Stimulated activated CD4-positive, alpha-beta T cell treated with anti-CD3 and anti-CD28 coated beads, Interleukin-15, amount 100 ng/mL, for 24 hours (primary cell): ENCODE results near the gene ATXN1.
A peak's percentile ranks its signal among the peaks of the same experiment; 100 is the strongest.
"Not testable (repeated sequence)": the region's sequence is repeated elsewhere in the genome, so short reads cannot be mapped to it uniquely, and the experiment has no call there.

ENCODE experiments used
- DNase-seq: peaks from one replicate; pipeline ENCODE4 v3.0.0-alpha.2; 2020

The ATXN1 gene

DNA sequence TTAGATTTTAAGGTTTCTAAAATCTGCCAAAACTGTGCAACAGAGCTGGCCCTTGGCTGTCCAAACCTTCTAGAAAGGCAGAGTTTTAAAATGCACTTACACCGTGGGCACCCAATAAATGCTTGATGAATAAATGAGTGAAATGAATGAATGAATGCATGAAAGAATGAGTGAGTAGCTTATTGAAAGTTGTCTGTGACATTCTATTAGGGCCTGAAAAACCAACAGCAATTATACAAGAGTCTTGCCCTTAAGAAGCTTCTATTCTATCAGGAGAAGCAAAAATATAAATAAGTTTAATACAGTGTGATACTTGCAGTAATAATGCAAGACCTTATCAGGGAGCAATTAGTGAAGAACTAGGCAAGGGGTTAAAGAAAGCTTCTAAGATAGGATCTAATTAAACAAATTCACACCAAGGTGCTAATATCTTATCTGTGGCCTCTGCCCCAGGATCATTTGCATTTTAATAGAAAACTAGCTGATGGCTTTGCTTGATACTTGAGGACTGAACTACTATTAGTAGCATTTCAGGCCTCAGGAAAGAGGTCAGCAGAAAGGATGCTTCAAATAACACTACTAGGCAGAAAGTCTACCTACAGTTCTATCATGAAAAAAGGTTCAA lies 292.2 kb downstream of the ATXN1 start:
- DNase-seq, result no peak

DNA sequence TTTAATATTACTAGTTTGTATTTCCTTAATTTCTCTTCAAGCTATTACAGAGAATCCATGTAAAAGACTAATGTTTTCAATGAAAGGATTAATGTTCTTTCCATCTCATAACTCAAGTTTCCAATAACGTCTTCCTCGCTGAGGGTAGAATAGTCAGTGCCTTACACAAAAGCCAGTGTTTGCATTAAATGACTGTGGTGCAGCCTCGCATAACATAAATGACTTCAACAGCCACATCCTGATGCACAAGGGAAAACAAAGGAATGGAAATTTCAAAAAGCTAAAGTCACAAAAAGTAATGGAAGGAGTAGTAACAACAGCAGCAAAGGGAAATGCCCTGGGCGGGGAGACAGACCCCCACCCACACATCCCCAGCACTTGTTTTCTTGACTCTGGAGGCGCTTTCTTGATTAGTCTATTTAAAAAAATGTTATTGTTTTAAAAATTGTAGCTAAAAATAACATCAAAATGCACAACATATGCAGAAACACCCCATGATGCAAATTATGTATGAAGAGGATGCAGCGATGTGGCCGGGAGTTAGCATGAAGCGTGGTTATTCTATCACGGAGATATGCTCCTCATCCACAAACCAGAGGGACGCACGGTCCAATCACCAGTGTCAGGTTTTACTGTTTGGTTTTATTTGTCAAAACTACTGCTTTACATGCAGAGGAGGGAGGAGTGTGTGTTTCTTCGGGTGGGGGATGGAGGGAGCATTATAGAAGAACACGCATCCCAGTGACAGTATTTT lies 294.3 kb downstream of the ATXN1 start:
- no peak for DNase-seq

DNA sequence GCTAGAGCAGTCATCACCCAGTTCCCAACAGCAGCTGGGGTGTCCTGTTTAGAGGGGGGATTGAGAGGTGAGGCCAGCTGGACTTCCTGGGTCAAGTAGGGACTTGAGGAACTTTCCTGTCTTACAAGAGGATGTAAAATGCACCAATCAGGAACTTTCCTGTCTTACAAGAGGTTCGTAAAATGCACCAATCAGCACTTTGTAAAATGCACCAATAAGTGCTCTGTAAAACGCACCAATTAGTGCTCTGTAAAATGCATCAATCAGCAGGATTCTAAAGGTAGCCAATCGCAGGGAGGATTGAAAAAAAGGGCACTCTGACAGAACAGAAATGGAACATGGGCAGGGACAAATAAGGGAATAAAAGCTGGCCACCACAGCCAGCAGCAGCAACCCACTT lies 297.2 kb downstream of the ATXN1 start:
- no peak for DNase-seq

DNA sequence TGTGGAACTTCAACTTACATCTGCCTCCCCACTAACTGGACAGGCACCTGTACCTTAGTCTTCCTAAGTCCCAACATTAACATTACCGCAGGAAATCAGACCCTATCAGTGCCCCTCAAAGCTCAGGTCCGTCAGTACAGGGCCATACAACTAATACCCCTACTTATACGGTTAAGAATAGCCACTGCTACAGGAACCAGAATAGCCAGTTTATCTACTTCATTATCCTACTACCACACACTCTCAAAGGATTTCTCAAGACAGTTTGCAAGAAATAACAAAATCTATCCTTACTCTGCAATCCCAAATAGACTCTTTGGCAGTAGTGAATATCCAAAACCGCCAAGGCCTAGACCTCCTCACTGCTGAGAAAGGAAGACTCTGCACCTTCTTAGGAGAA lies 298.0 kb downstream of the ATXN1 start:
- not testable (repeated sequence) for DNase-seq

DNA sequence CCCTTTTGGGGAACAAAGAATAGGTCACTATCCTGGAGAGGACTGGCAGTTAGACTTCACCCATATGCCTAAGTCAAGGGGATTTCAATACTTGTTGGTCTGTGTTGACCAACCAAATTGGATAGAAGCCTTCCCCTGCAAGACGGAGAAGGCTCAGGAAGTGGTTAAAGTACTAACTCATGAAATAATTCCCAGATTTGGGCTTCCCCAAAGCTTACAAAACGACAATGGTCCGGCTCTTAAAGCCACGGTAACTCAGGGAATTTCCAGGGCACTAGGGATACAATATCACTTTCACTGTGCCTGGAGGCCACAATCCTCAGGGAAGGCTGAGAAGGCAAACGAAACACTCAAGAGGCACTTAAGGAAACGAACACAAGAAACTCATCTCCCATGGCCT lies 299.8 kb downstream of the ATXN1 start:
- no peak for DNase-seq

DNA sequence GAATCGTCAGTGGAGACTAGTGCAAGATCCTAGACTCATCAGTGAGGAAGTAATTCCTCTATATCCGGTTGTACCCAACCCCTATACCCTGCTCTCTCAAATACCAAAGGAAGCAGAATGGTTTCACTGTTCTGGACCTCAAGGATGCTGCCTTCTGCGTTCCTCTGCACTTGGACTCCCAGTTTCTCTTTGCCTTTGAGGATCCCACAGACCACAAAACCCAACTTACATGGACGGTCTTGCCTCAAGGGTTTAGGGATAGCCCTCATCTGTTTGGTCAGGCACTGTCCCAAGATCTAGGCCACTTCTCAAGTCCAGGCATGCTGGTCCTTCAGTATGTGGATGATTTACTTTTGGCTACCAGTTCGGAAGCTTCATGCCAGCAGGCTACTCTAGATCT lies 301.8 kb downstream of the ATXN1 start:
- DNase-seq, result not testable (repeated sequence)

DNA sequence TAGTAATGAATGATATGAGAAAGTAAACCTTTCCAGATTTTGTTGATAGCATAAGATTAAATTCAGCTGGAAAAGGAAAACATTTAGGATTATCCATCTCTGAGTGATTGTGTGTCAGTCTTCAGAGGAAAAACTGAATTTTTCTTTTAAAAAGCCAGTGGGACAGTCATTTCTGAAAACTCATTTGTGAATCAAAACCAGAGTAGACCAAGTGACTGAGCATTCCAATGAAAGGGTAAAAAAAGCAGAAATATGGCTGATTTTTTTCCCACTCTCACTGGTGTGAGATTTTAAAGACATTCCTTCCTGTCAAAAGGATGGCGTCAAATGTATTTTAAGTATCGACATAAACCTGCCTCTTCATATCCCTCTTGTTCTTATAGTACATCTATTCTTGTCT lies 308.9 kb downstream of the ATXN1 start:
- DNase-seq, result no peak

DNA sequence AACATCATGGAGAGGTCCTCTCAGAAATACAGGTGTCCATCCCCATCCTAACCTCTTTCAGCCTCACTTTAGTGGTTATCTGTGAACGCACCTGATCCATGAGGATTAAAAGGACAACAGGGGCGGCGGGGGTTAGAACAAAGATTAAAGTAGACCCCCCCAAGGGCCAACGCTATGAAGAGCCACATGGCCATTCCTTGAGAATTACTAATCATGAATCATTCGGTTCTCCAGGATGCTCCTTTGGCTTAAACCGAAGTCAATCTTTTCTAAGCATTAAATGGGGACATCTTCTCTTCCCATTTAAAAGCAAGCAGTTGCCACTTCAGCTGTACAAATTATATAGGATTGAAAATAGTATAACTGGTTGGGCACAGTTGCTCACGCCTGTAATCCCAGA lies 310.4 kb downstream of the ATXN1 start:
- no peak for DNase-seq

DNA sequence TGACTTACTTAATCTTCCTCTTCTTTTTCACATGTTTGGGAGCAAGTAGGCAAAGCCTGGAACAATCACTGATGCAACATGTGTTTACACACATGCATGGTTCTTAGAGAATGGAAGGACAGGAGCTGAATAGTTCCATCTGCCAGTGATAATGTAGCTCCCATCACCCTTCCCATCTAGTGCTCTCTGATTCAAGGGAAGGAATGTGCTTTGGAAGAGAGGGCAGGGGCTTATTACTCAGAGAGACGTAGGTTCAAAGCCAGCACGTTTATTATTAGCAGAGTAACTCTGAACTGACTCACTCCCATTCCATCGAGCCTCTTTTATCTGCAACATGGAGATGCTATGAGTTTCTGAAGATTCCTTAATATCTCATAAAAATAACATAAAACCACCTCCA lies 311.0 kb downstream of the ATXN1 start:
- no peak for DNase-seq

DNA sequence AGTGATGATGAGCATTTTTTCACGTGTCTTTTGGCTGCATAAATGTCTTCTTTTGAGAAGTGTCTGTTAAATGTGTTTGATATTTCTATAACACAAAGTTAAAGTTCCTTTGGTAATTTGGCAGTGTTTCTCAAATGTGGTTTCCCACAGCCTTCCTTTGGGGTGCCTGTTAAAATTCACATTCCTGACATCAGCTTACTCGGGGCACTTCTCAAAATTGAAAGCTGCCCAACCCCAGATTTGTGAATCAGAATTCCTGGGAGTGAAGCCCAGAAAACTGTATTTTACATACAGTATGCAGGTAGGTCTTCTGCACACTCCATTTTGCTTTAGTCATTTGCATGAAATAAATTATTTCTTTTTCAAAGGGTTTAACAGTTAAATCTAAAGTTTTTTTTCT lies 315.0 kb downstream of the ATXN1 start:
- DNase-seq, result no peak

DNA sequence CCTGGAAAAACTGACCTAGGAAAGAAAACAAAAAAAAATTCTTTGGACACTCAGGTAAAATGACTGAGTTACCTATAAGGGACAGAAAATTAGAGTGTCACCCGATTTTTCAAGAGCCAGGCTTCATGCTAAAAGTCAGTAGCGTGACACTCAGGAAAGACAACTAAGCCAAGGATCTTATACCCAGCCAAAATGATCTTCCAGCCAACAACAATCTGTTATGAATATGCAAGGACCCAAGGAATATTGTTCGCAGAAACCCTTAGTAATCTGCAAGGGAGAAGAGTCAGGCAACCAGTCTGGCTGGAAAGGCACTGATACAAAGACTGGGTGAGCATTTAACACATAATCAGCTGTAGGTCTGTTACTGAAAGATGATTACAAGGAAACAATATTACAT lies 319.2 kb downstream of the ATXN1 start:
- no peak for DNase-seq

DNA sequence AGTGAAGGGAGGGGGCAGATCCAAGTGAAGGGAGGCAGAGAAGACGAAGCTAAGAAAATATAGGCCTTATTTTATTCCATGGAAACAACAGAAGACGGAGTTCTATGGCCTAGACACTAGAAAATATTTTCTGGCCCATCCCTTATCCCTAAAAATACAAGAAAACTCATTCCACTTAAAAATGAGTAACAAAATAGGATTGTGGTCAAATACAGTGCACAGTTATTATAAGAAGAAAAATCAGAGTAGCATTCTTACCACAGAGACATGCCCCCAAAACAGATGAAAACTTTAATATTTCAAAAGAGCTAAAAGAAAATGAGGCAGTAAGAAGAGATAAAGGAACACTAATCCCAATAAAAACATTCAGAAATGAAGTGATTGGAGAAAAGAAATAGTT lies 320.0 kb downstream of the ATXN1 start:
- DNase-seq, result no peak

DNA sequence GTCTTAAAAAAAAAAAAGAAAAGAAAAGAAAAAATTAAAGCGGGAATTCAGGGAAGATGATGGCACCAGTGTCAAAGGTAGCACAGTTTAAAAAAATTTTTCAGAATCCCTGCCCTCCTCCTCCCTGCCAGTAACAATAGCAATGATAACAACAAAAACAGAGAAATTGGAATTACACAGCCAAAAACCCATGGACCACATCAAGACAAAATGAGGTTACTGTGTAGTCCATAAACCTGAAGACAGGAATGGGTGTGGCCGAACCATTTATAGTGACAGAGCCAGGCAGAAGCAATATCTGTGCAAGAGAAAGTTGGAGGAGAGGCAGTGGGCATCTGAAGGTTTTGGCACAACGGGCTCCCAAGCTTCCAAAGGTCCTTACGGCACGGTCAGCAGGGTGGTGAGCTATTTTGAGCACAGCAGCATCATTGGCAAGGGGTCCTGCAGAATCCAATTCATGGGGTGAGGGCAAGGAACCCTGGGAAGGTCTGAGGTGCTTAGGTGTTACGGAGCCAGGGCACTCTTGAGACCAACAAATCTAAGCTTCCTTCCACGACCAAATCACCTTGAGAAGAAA lies 320.5 kb downstream of the ATXN1 start:
- no peak for DNase-seq

DNA sequence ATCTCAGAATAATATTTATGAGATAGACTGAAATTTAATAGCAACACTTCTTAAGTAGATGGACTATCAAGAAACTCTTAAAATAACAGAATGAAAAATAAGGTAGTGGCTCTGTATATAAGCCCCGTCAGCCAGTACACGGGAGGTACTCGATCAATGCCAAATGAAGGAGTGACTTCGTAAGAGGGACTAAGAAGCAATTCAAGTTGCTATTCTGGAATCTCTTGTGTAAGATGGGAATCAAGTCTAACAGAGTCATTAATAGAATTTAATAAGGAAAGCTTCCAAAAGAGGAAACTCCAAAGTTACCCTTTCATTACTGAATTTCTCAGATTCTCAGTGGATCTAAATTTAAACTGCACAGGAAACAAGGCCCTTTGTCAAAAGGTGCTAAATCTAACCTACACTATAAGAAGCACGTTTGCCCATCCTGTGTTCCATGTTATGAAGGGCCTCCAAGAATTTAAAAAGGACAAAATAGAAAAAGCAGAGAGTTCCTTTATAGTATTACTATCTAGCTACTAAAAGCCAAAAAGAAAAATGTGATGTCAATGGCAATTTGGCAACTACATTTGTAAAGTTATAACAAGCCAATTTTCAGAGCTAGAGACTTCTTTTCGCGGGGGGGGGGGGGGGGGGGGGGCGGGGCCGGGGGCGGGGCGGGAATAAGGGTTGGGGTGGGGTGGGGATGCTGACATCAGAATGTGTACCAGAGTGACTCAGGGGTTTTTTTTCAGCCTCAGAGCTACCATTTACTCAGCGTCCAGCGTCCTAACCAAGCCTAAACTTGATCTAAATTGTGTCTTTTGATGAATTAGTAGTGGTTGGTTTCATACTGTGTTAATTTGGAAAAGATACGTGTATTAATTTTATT lies 322.3 kb downstream of the ATXN1 start:
- DNase-seq, result peak; percentile 30

DNA sequence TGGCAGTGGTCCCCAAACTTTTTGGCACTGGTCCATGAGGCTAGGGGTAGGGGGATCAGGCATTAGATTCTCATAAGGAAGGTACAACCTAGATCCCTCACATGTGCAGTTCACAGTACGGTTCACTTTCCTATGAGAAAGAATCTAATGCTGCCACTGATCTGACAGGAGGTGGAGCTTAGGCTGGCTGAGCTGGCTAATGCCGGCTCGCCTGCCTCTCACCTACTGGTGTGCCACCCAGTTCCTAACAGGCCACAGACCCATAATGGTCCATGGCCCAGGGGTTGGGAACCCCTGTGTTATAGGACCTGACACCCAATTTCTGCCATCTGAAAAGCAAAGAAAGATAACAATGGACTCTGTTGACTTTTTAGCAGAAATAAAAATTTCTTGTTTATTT lies 323.3 kb downstream of the ATXN1 start:
- peak; percentile 48 for DNase-seq

DNA sequence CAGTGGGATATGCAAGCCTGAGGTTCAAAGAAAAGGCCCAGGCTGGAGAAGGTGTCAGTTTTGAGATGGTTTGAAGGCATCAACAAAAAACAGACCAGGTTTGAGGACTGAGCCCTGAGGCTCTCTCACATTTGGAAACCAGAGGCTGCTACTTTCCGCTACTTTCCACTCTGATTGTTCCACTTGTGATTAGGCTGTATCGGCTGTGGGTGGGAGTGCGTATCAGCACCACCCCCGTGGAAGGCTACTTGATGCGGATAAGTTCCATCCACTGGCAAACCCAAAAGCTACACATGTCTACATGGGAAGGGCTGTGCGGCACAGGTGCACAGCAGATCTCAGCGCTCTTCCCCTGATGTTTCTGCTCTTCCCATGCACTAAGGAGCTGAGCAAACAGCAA lies 324.2 kb downstream of the ATXN1 start:
- DNase-seq, result peak; percentile 43

DNA sequence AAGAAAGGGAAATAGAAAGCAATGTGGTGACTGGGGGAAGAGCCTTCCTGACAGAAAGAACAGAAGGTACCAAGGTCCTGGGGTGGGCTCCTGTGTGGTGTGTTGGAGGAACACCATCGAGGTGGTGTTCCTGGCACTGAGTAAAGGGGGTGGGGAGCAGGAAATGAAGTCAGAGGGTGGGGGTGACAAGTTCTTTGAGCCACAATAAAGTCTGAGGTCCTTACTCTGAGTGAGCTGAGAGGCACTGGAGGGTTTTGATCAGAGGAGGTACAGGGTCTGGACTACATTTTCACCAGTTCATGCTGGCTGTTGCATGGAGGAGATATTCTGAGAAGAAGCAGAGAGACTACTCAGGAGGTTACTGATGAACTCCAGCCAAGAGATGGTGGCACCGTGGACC lies 324.7 kb downstream of the ATXN1 start:
- peak; percentile 44 for DNase-seq

DNA sequence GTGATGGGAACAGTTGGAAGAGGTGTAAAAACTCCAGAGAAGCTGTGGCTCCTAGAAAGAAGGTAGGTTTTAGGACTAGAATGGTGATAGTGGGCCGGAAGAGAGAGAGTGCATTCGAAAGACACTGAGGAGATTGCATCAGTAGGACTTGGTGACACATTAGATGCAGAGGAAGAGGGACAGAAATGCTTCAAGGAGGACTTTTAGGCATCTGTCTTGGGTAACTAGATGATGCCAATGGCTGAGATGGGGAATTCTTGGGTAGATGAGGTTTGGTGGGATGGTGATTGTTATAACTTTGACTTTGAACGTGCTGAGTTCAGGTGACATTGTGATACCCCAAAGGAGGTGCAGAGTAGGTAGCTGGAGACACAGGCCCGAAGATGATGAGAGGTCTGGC lies 326.4 kb downstream of the ATXN1 start:
- DNase-seq, result no peak

DNA sequence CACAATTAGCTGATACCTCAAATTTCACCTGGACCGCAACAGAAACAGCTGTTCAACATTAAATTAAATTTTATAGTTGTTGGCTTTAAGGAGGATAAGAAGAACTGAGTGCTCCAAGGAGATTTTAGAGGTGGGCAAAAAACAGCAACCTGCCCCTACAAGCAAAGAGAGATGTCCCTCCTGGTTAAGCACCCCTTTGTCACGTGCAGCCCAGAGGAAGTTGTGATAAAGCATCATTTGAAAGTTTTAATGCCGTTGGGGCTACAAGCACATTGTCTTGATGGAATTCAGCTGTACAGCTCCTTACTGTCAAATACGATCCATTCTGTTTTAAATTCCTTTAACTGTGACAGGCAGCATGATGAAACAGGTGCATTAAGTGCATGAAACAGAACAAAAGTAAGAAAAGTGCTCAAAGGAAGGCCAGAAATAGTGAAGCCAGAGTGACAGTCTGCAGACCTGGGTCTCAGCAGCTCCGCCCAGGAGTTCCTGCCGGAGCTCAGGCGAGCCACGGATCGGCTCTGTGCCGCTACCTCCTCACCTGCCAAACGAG lies 327.8 kb downstream of the ATXN1 start:
- no peak for DNase-seq

DNA sequence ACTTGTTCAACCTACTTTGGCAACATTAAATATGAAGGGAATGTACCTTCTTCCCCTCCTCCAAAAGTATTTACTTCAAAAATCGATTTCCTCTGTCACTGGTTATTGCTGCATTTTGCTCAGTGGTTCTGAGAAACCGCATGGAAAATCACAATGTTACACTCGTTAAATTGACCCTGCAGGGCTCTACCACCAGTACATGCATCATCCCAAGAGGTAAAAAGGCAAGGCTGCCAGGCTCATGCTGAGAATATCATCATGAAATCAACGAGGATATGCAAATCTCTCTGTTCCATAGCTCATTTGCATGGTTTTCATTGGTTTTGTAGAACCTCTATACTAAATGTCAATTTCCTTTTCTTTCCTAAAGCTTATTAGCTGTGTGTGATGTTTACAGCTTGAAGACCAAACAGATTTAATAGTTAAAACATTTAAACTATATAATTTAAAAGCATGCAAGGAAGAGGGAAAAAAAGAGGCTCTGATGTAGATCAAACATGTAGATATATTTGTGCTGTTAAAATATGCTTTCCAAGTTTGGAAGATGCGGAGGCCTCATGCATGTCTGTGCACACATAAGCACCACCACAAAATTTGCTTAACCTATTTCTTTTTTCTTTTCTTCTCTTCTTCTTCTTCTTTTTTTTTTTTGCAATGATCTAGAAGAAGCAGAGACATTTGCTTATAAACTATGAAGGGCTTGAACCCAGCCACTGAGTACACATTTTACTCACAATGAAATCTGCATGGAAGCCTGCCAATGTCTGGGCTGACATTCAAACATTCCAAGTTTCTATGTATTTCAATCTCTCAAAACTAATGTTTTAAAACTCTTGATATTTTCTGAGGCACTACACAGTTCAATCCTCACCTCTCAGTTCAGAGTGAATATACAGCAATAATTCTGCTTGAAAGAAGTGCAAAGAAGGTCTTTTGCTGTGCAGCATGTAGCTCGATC lies 328.9 kb downstream of the ATXN1 start:
- DNase-seq, result peak; percentile 29

DNA sequence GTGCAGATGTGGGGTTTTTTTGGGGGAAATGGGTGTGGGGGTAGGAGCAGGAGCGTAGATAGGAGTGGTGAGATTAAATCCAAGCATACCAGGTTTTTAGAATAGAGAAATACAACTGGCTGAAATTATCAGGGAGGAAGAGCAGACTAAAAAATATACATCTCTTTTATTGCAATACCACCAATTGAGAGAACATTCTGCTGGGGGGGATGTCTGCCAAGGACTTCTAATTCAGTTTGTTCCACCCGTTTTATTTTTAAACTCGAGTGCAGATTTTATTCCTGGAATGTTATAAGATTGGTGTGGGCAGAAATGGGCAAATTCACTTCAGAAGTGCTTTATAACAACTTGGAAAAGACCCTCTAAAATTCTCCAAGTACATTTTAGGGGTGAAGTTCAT lies 330.2 kb downstream of the ATXN1 start:
- DNase-seq, result no peak
